Body of pancreas (tissue), 4 donors: ENCODE measurements around the gene ATP2B1.

Experiments used
- POLR2A ChIP-seq, 3 donors: fragments of 450-650 bp; IDR thresholded peaks; one replicate each; pipeline ENCODE4 v1.6.1; 2016; ENCODE audit warnings: antibody characterized with exemption in 3 of 3, mild to moderate bottlenecking in 2 of 3
- TF ChIP-seq, protein P1 (sequence below), 7 experiments: fragments of 450-650 bp in 4 of 7; fragments of 200-600 bp in 3 of 7; sonication (generic) in 3 of 7; IDR thresholded peaks; one replicate each; pipeline ENCODE4 v1.5.1; 2016 to 2019; ENCODE audit warnings: antibody characterized with exemption in 7 of 7

DNA sequence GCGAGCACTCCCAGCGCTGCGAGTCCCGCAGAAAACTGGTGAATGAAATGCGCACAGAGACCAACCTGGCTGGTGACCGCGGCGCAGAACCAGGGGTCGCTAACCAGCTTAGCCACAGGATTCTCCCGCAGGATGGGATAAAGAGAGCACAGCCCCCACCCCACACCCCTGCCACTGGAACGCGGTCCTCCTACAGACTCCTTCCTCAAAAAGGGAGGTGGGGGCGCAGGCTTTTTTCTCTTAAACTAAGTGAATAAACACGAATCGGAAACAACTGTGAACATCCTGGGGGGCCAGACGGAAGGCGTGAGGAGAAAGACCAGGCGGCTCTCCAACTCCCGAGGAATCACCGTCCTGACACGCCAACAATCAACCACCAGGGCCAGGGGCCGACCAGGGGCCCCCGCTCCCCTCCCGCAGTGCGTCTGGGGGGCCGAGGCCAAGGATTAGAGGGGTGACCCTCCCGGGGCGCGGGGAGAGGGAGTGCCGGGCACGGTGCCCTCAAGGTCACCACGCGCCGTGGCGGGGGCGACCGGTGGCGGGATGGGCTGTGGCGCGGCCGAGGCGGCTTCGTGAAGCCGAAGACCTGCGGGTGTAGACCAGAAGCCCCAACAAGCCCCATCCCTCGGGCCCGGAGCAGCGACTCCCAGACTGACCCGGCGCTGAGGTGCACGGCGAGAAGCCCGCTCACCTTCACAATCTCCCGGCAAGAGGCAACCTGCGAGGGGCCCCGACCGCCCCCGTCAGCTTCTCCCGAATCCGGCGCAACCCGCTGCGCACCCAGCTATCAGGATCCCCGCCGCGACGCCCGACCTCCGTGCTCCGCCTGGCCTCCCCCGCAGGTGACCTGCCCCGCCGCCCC, 704 bp downstream of the ATP2B1 start:
- TF ChIP-seq, protein P1, sequence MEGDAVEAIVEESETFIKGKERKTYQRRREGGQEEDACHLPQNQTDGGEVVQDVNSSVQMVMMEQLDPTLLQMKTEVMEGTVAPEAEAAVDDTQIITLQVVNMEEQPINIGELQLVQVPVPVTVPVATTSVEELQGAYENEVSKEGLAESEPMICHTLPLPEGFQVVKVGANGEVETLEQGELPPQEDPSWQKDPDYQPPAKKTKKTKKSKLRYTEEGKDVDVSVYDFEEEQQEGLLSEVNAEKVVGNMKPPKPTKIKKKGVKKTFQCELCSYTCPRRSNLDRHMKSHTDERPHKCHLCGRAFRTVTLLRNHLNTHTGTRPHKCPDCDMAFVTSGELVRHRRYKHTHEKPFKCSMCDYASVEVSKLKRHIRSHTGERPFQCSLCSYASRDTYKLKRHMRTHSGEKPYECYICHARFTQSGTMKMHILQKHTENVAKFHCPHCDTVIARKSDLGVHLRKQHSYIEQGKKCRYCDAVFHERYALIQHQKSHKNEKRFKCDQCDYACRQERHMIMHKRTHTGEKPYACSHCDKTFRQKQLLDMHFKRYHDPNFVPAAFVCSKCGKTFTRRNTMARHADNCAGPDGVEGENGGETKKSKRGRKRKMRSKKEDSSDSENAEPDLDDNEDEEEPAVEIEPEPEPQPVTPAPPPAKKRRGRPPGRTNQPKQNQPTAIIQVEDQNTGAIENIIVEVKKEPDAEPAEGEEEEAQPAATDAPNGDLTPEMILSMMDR (IDR thresholded peaks at IDR 0.05) = peak in 1 of 7 experiments; percentile 18
- no peak for TF ChIP-seq POLR2A (IDR thresholded peaks at IDR 0.05)
